Heart left ventricle (tissue), 16 donors: ENCODE measurements around the gene GLRX3. TPM values are rescaled to one million over a fixed set of nuclear protein-coding genes. Genes with fewer than 3 reads are reported as not detected.

Experiments used
- ATAC-seq, 4 donors: fragments of 200-7000 bp; cut with Tn5 transposase; one replicate each; pipeline ENCODE4 v1.9.1; 2020 to 2022; ENCODE audit warnings: moderate library complexity in 4 of 4, mild to moderate bottlenecking in 3 of 4, moderate number of reproducible peaks in 1 of 4
- DNase-seq, 5 donors: peaks; one replicate each; pipeline ENCODE4 v3.0.0-alpha.2; 2020
- H3K27ac ChIP-seq, 12 donors: fragments of 200-600 bp; sonication (generic) in 4 of 12; one replicate each; pipeline versions ENCODE4 v1.5.0 to v1.8.0; 2016 to 2022; ENCODE audit warnings: mild to moderate bottlenecking in 2 of 12
- H3K27me3 ChIP-seq, 9 donors: fragments of 200-600 bp; sonication (generic) in 2 of 9; one replicate each; pipeline versions ENCODE4 v1.5.1 to v1.8.0; 2016 to 2022; ENCODE audit warnings: mild to moderate bottlenecking in 3 of 9
- H3K36me3 ChIP-seq, 9 donors: fragments of 200-600 bp; sonication (generic) in 2 of 9; one replicate each; pipeline versions ENCODE4 v1.5.0 to v1.8.0; 2018 to 2022; ENCODE audit warnings: mild to moderate bottlenecking in 2 of 9
- H3K4me1 ChIP-seq, 12 donors: fragments of 200-600 bp; sonication (generic) in 4 of 12; one replicate each; pipeline versions ENCODE4 v1.5.0 to v1.8.0; 2016 to 2022; ENCODE audit warnings: mild to moderate bottlenecking in 3 of 12
- H3K4me3 ChIP-seq, 12 donors: fragments of 200-600 bp; sonication (generic) in 4 of 12; one replicate each; pipeline versions ENCODE4 v1.5.0 to v1.8.0; 2017 to 2022; ENCODE audit warnings: mild to moderate bottlenecking in 9 of 12, moderate library complexity in 4 of 12
- H3K9me3 ChIP-seq, 12 donors: fragments of 200-600 bp; sonication (generic) in 4 of 12; one replicate each; pipeline versions ENCODE4 v1.5.0 to v1.8.0; 2016 to 2022; ENCODE audit warnings: mild to moderate bottlenecking in 1 of 12
- POLR2A ChIP-seq, 2 donors: fragments of 450-650 bp; IDR thresholded peaks; one replicate each; pipeline ENCODE4 v1.6.1; 2017; ENCODE audit warnings: antibody characterized with exemption in 2 of 2, mild to moderate bottlenecking in 2 of 2, moderate library complexity in 2 of 2
- WGBS, 4 donors: extraction: QIAGEN DNeasy Blood & Tissue Kit in 2 of 4; methylation state at CpG; one replicate each; pipeline versions ENCODE4 v1.1.5 to v1.1.7; 2013 to 2018; 5-methylcytosine and 5-hydroxymethylcytosine counted together
- intact Hi-C, 10 donors: fragments of 100-400 bp; cut with DNase I; formaldehyde crosslinking; loops; one replicate each; pipeline versions ENCODE4 v1.11.1 to v1.14.2; 2022
- polyA plus RNA-seq, 2 donors: library from polyadenylated mRNA; stranded (reverse); fragments of 200-250 nt; gene quantifications; one replicate each; pipeline ENCODE4 v1.2.3, GENCODE V29; 2013
- total RNA-seq, 9 donors: library from RNA; depleted of rRNA in 2 of 9; stranded (reverse); fragments of >200 nt in 2 of 9; fragmentation: NEBNext Ultra II Directional in 3 of 9; extraction: Animal tissue kit (Norgen Biotek cat#: 25700) in 3 of 9; gene quantifications; one replicate each; pipeline versions ENCODE4 v1.1.0 to v1.2.4, GENCODE V29; 2016 to 2023
- TF ChIP-seq, protein P1 (sequence below), 12 donors: fragments of 200-600 bp; sonication (generic) in 4 of 12; IDR thresholded peaks; one replicate each; pipeline versions ENCODE4 v1.5.0 to v1.8.0; 2018 to 2022; ENCODE audit warnings: antibody characterized with exemption in 12 of 12, mild to moderate bottlenecking in 5 of 12
- donor health status: ischemic (EF 13 %, LVEDD 7.1; RV severe dilation, severe dysfunction).
- donor health status: healthy with polysubstance abuse.
- donor health status: DM: no; HTN: yes; CAD: no.
- donor health status: DM: no; HTN: no; CAD: no.
- donor health status: ischemic (EF 25% LVEDD 6.9; RV normal size, moderate dysfunction).
- donor health status: ischemic (EF 25% LVEDD 5.7; RV mildly dilated, moderate dysfunction).
- donor health status: healthy.
- donor health status: DM: yes; HTN: yes; CAD: no.
- donor health status: ischemic (EF 35%, LVEDD 5.7; RV mildly dilated, moderate dysfunction).
- donor health status: nonischemic (EF 11% LVEDD 7.7; RV severe dilation, severe dysfunction).
- donor health status: DM: yes; HTN: yes; CAD: no.
- donor health status: PGD.
- donor health status: ischemic (EF 29% LVEDD 5.4; RV normal size, mild dysfunction).
- donor health status: nonischemic (EF 23%, LVEDD 6.1; RV moderate dilation, normal function).

GLRX3 gene
- total and polyA plus RNA-seq, 11 donors, result 54.0 to 180 (median 66.4) TPM

DNA sequence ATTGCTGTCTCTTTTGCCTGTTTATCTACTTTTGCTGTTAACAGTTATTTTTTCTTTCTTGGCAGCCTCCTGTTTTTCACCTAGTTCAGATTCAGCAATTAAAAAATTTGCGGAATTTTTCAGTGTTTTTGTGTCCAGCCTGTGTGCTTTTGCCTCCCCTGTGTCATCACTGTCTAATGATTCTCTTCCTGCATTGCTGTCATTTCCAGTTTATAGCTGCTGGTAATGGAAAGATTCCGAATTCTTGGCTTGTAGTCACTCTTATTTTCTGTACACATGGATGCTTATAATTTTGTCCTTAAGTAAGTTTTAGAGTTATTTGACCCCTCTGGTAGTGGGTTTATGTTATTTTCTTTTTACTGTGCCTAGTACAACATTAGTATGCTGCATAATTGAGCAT is 25.1 kb downstream of the GLRX3 start:
- H3K27ac ChIP-seq, result no peak overlapping the region
- H3K4me1 ChIP-seq, result no peaks in the 10 kb centered on the region
- no peak for TF ChIP-seq POLR2A (IDR thresholded peaks at IDR 0.05)
- TF ChIP-seq, protein P1, sequence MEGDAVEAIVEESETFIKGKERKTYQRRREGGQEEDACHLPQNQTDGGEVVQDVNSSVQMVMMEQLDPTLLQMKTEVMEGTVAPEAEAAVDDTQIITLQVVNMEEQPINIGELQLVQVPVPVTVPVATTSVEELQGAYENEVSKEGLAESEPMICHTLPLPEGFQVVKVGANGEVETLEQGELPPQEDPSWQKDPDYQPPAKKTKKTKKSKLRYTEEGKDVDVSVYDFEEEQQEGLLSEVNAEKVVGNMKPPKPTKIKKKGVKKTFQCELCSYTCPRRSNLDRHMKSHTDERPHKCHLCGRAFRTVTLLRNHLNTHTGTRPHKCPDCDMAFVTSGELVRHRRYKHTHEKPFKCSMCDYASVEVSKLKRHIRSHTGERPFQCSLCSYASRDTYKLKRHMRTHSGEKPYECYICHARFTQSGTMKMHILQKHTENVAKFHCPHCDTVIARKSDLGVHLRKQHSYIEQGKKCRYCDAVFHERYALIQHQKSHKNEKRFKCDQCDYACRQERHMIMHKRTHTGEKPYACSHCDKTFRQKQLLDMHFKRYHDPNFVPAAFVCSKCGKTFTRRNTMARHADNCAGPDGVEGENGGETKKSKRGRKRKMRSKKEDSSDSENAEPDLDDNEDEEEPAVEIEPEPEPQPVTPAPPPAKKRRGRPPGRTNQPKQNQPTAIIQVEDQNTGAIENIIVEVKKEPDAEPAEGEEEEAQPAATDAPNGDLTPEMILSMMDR (IDR thresholded peaks at IDR 0.05), result no peak
- DNase-seq (no peak), ATAC-seq (no peak)
- peaks cover 0 to 65% (median 59%) of the 10 kb centered on the region in 9 donors for H3K36me3 ChIP-seq
- no peaks in the 10 kb centered on the region for H3K9me3 ChIP-seq
- intact Hi-C loops, result no loop called here
- no peak overlapping the region for H3K4me3 ChIP-seq
- 92 to 97% (median 94%) methylated on average over 2 of the region's 2 CpGs for WGBS, 4 donors
- H3K27me3 ChIP-seq, result no peaks in the 10 kb centered on the region

- intact Hi-C loops, result no loop called here
- Histone ChIP-seq H3K36me3 (peaks cover 0 to 96% (median 84%) of the 10 kb centered on the region in 9 donors), H3K27ac (no peak overlapping the region), H3K4me1 (peaks cover 0 to 12% (median 0%) of the 10 kb centered on the region in 12 donors), H3K27me3 (no peaks in the 10 kb centered on the region), H3K4me3 (no peak overlapping the region), H3K9me3 (no peaks in the 10 kb centered on the region)
- ATAC-seq, result no peak
- DNase-seq, result no peak
- TF ChIP-seq POLR2A (IDR thresholded peaks at IDR 0.05), result no peak
- TF ChIP-seq, protein P1 (IDR thresholded peaks at IDR 0.05), result no peak
- 82 to 87% (median 84%) methylated on average over 7 of the region's 7 CpGs for WGBS, 4 donors
Measured at GRCh38 chr10:130167193-130167592, 31.0 kb downstream of the GLRX3 start.

DNA sequence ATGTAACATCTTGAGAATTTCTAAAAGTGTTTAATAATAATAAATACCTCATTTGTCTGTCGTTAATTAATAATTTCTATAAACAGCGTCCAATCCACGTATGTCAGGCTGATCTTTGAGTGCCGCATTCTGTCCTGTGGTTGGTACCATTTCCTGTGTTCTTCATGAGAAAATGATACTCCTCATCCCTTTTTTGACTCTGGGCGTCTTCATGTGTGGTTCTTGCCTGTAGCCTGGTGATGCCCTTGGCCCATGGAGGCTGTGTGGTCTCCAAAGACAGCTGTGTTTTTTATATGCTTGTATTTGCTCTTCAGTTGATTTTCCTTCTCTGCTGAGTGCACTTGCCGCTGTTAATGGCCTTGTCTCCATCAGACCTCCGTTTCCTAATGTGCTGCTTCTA is 31.5 kb downstream of the GLRX3 start:
- intact Hi-C loops, result no loop called here
- WGBS, 4 donors, result 93 to 98% (median 95%) methylated on average over 7 of the region's 7 CpGs
- Histone ChIP-seq H3K36me3 (peaks cover 0 to 96% (median 84%) of the 10 kb centered on the region in 9 donors), H3K27ac (no peak overlapping the region), H3K27me3 (no peaks in the 10 kb centered on the region), H3K4me3 (no peak overlapping the region), H3K4me1 (peaks cover 0 to 12% (median 0%) of the 10 kb centered on the region in 12 donors), H3K9me3 (no peaks in the 10 kb centered on the region)
- no peak for TF ChIP-seq POLR2A (IDR thresholded peaks at IDR 0.05)
- TF ChIP-seq, protein P1 (IDR thresholded peaks at IDR 0.05), result no peak
- DNase-seq (no peak), ATAC-seq (no peak)

DNA sequence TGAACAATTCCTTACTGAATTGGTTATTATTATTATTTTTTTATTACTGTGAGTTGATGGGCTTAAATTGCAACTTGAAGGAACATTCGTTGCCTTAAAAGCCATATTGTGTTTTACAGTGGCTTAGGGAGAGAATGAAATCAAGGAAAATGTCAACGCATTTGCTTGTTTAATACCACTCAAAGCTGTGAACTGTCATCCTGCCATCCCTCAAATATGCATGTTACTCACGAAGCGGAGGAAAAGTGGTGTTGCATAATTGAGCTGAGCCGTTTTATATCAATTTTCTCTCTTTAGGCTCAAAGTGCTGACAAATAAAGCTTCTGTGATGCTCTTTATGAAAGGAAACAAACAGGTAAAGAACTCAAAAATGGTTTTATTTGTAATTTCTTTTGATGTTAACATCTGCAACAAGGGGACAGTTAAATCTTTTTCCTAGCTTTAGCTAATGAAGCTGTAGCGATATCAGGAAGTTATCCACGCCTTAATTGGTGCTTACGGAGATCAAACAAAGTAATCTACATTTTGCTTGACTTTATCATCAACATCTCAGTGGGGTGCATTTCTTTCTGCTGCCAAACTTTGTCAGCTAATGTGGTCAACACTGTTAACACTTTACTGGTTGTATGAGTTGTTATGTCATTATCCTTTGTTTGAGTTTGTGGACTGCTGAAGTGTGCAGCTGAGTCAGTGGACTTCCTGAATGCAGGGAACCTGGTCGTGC is 33.1 kb downstream of the GLRX3 start:
- H3K27me3 ChIP-seq, result no peaks in the 10 kb centered on the region
- no peak overlapping the region for H3K4me3 ChIP-seq
- peaks cover 0 to 96% (median 84%) of the 10 kb centered on the region in 9 donors for H3K36me3 ChIP-seq
- no peak for TF ChIP-seq POLR2A (IDR thresholded peaks at IDR 0.05)
- TF ChIP-seq, protein P1 (IDR thresholded peaks at IDR 0.05), result no peak
- ATAC-seq (no peak), DNase-seq (no peak)
- WGBS, 4 donors, result 82 to 85% (median 84%) methylated on average over 9 of the region's 9 CpGs
- intact Hi-C loops, result no loop called here
- peaks cover 0 to 12% (median 0%) of the 10 kb centered on the region in 12 donors for H3K4me1 ChIP-seq
- no peaks in the 10 kb centered on the region for H3K9me3 ChIP-seq
- H3K27ac ChIP-seq, result no peak overlapping the region
